Tibial nerve (tissue), 4 donors: ENCODE results near the gene LCP1. TPM values are rescaled to one million over a fixed set of nuclear protein-coding genes. Genes with fewer than 3 reads are reported as not detected.

Experiments used
- DNase-seq, 2 donors: peaks; one replicate each; pipeline ENCODE4 v3.0.0-alpha.2; 2019; ENCODE audit warnings: low spot score in 2 of 2
- H3K27ac ChIP-seq, 4 donors: fragments of 200-600 bp; sonication (generic) in 3 of 4; one replicate each; pipeline ENCODE4 v1.5.1; 2017 to 2019; ENCODE audit warnings: mild to moderate bottlenecking in 1 of 4
- H3K27me3 ChIP-seq, 2 donors: fragments of 200-600 bp; sonication (generic) in 1 of 2; one replicate each; pipeline versions ENCODE4 v1.5.1 to v1.6.0; 2017 to 2019
- H3K36me3 ChIP-seq, 3 donors: fragments of 200-600 bp; sonication (generic); one replicate each; pipeline ENCODE4 v1.5.1; 2018 to 2019
- H3K4me1 ChIP-seq, 4 donors: fragments of 200-600 bp; sonication (generic) in 3 of 4; one replicate each; pipeline ENCODE4 v1.5.1; 2017 to 2019
- H3K4me3 ChIP-seq, 4 donors: fragments of 200-600 bp; sonication (generic) in 3 of 4; one replicate each; pipeline ENCODE4 v1.5.1; 2017 to 2019; ENCODE audit warnings: mild to moderate bottlenecking in 1 of 4, moderate library complexity in 1 of 4
- H3K9me3 ChIP-seq, 4 donors: fragments of 200-600 bp; sonication (generic) in 3 of 4; one replicate each; pipeline ENCODE4 v1.5.1; 2017 to 2019
- CTCF ChIP-seq, 5 experiments: fragments of 200-600 bp in 3 of 5; fragments of 450-650 bp in 2 of 5; sonication (generic) in 3 of 5; IDR thresholded peaks; one replicate each; pipeline ENCODE4 v1.5.1; 2016 to 2019; ENCODE audit warnings: antibody characterized with exemption in 5 of 5, mild to moderate bottlenecking in 3 of 5, moderate library complexity in 2 of 5
- EP300 ChIP-seq, 2 donors: sonication (generic); formaldehyde crosslinking; IDR thresholded peaks; one replicate each; pipeline ENCODE4 v1.6.1; 2017; ENCODE audit warnings: antibody characterized with exemption in 2 of 2, mild to moderate bottlenecking in 1 of 2
- POLR2A ChIP-seq, 2 donors: fragments of 450-650 bp; IDR thresholded peaks; one replicate each; pipeline ENCODE4 v1.6.1; 2017; ENCODE audit warnings: antibody characterized with exemption in 2 of 2, mild to moderate bottlenecking in 2 of 2, moderate library complexity in 2 of 2
- WGBS, 2 donors: methylation state at CpG; one replicate each; pipeline ENCODE4 v1.1.5; 2018; 5-methylcytosine and 5-hydroxymethylcytosine counted together
- total RNA-seq, 4 donors: library from RNA; depleted of rRNA; stranded (reverse); fragments of >200 nt; gene quantifications; one replicate each; pipeline ENCODE4 v1.1.0, GENCODE V29; 2016

LCP1 gene
- total RNA-seq, 4 donors from 2014 or later, result 18.1 to 62.7 (median 22.4) TPM

DNA sequence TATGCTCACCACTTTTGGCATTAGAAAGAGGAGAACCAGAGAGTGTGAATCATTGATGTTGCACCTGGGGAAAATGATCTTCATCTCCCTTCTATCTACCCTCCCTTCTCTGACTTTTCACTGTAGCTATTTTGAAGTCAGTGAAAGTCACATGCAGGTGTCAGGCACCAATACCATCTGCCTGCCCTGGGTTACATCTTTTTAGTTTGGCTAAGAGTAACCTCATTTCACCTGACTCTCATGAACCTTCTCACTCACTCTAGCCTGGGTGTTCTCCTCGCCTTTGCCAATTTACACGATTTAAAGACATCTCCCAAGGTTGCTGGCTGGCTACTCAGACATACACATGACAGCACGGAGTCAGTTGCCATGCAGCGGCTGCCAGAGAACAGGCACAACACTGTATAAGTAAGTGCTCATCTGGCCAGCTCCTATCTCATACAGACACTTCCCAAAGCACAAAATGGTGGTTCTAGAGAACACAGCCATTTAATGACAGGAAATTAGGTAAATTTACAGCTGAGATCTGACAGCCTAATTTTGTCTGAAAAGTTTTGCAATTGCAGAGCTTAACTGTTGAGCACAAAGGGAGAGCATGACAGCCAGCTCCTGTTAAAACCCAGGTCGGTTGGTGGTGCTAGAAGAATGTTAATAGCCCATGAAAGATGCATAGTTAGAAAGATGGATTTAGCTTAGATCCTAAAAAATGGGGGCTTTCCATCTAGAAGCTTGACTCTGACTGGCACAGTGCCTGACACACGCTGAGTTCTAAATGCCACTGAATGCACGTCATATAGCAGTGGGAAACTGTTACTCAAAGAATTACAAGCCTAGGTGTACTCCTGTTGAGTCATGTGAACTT is 32.5 kb downstream of the LCP1 start:
- Histone ChIP-seq H3K4me3 (no peak overlapping the region), H3K36me3 (no peaks in the 10 kb centered on the region), H3K4me1 (peaks cover 0 to 7% (median 0%) of the 10 kb centered on the region in 4 donors), H3K9me3 (no peaks in the 10 kb centered on the region), H3K27ac (no peak overlapping the region), H3K27me3 (no peaks in the 10 kb centered on the region)
- WGBS, 2 donors, result 66 to 72% methylated on average over 7 of the region's 7 CpGs
- TF ChIP-seq CTCF (IDR thresholded peaks at IDR 0.05), result no peak
- no peak for TF ChIP-seq POLR2A (IDR thresholded peaks at IDR 0.05)
- no peak for TF ChIP-seq EP300 (IDR thresholded peaks at IDR 0.05)
- DNase-seq, result no peak

DNA sequence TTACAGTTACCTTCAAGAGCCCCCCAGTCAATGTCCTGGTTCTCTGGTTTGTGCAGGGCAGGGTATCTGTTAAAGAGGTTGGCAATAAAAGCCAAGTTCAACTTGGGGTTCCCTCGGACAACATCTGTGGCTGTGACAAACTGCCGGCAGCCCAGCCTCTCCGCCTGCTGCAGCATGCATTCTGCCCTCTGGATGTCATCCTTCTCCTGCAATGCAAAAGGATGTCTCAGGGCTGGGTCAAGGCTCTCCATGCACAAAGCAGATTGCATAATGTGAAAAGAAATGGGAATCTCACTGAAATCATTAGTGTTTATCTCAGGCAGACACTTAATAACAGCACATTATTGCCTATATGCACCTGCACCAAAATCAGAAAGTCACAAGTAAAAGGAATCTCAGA is 35.1 kb downstream of the LCP1 start:
- DNase-seq, result no peak

GRCh38 chr13:46145950-46146349 is 36.0 kb downstream of the LCP1 start:
- 63 to 71% methylated on average over 2 of the region's 2 CpGs for WGBS, 2 donors
- no peaks in the 10 kb centered on the region for H3K4me1 ChIP-seq
- DNase-seq, result no peak

More for the DNA sequence above, 35.1 kb downstream of the LCP1 start:
- Histone ChIP-seq H3K27me3 (no peaks in the 10 kb centered on the region), H3K4me3 (no peak overlapping the region), H3K4me1 (no peaks in the 10 kb centered on the region), H3K27ac (no peak overlapping the region), H3K36me3 (no peaks in the 10 kb centered on the region), H3K9me3 (no peaks in the 10 kb centered on the region)
- WGBS, 2 donors, result 33 to 34% methylated on average over 3 of the region's 3 CpGs
- no peak for TF ChIP-seq POLR2A (IDR thresholded peaks at IDR 0.05)

DNA sequence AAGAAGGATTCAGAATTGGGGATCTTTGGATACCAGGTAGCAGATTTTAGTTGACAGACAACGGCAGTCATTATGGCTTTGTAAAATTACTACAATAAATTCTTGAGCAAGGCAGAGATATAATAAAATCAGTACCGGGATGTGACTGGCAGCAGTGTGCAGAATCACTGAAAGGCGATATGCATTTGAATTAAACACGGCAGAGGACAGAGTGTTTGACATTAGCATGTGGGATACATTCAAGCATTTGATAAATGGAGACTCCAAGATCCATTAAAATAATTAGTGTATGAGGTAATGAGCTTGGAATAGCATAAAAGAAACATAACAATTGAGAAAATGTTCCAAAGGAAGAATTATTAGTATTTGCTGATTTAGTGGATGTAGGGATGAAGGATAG is 36.8 kb downstream of the LCP1 start:
- no peaks in the 10 kb centered on the region for H3K36me3 ChIP-seq
- H3K9me3 ChIP-seq, result no peaks in the 10 kb centered on the region
- no peak for DNase-seq
- H3K4me3 ChIP-seq, result no peak overlapping the region
- H3K27ac ChIP-seq, result no peak overlapping the region
- no peaks in the 10 kb centered on the region for H3K27me3 ChIP-seq
- 77% methylated on average over 4 of the region's 4 CpGs for WGBS, 2 donors
- no peaks in the 10 kb centered on the region for H3K4me1 ChIP-seq
- TF ChIP-seq EP300 (IDR thresholded peaks at IDR 0.05), result no peak
- no peak for TF ChIP-seq CTCF (IDR thresholded peaks at IDR 0.05)
- TF ChIP-seq POLR2A (IDR thresholded peaks at IDR 0.05), result no peak

More at GRCh38 chr13:46145950-46146349, 36.0 kb downstream of the LCP1 start:
- TF ChIP-seq CTCF (IDR thresholded peaks at IDR 0.05), result no peak
- TF ChIP-seq POLR2A (IDR thresholded peaks at IDR 0.05), result no peak
- no peak for TF ChIP-seq EP300 (IDR thresholded peaks at IDR 0.05)
- H3K27me3 ChIP-seq, result no peaks in the 10 kb centered on the region
- H3K9me3 ChIP-seq, result no peaks in the 10 kb centered on the region
- no peak overlapping the region for H3K4me3 ChIP-seq
- H3K36me3 ChIP-seq, result no peaks in the 10 kb centered on the region
- H3K27ac ChIP-seq, result no peak overlapping the region

DNA sequence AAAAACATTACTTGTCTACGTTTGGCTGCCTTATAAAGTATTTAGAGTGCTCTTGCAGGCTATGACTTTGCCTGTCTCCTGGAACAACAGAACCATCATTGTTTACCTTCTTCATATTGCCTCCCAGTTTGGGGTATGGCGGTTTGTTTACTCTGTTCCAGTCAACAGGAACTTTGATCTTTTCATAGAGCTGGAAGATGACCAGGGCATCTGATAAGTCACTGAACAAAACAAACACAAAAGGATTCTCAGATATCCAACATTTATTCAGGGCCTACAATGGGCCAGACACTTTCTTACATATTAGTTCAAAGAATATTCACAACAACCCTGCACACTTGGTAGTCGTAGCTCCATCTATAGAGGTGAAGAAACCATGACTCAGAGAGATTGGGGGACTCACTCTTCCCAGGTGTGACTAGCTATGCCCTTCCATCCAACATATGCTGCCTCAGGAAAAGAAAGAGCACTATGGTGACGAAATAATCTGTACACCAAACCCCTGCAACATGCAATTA is 38.7 kb downstream of the LCP1 start:
- H3K27ac ChIP-seq, result no peak overlapping the region
- TF ChIP-seq CTCF (IDR thresholded peaks at IDR 0.05), result no peak
- TF ChIP-seq POLR2A (IDR thresholded peaks at IDR 0.05), result no peak
- TF ChIP-seq EP300 (IDR thresholded peaks at IDR 0.05), result no peak
- WGBS, 2 donors, result 61 to 66% methylated on average over 4 of the region's 4 CpGs

More for the DNA sequence above, 38.7 kb downstream of the LCP1 start:
- H3K27me3 ChIP-seq, result no peaks in the 10 kb centered on the region
- H3K9me3 ChIP-seq, result no peaks in the 10 kb centered on the region
- no peak overlapping the region for H3K4me3 ChIP-seq
- H3K36me3 ChIP-seq, result no peaks in the 10 kb centered on the region
- no peak for DNase-seq
- H3K4me1 ChIP-seq, result no peaks in the 10 kb centered on the region
